HG03135 (cell line): ENCODE results near the gene EMC7.

Experiments
- ATAC-seq: cut with Tn5 transposase; IDR thresholded peaks from one replicate; pipeline ENCODE4 v1.9.1; 2021; ENCODE audit warnings: mild to moderate bottlenecking, moderate library complexity; ENCODE audit not compliant: unreplicated experiment

EMC7 gene

DNA sequence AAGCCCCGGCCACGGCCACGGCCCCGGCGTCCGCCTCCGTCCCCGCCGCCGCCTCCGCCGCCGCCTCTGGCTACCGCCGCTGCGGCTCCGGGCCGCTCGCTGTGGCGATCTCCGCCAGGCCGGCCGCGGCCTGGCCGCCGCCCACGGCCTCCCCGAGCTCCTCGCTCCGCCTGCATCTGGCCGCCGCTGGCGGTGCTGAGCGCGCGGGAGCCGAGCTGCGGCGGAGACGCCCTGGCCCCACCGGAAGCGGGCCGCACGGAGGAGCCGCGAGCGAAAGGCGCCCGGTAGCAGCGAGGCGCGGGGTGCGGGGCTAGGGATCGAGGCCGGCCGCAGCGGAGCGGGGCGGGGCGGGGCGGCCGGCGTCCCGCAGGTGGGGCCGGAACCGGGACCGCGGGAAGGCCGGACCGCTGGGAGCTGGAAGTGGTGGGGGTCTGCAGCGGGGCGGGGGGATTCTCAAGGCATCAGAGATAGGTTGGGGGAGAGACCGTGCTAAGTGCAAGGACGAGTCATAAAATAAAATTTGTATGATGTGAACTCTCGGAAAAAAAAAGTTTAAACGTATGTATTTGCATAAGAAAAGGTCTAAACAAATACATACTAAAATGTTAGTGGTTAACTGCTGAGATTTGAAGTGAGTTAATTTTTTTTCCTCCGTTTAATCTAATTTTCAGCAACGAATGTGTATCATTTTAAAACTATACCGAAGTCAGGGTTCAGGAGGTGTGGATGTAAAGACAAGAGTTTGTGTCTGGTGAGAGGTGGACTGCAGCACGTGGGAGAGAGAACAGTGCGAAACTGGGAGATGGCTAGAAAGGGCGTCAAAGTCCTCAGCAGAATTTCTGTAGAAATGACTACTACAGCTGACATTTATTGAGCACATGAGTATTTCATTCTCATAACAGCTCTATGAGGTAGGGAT is 62.5 kb downstream of the EMC7 start, which contains the start of gene AVEN:
TSS of gene AVEN (minus strand) at position 334 of the 919 bp plus-strand sequence. CDS start at position 176, 158 bp downstream.
- peak; percentile 42 for ATAC-seq

DNA sequence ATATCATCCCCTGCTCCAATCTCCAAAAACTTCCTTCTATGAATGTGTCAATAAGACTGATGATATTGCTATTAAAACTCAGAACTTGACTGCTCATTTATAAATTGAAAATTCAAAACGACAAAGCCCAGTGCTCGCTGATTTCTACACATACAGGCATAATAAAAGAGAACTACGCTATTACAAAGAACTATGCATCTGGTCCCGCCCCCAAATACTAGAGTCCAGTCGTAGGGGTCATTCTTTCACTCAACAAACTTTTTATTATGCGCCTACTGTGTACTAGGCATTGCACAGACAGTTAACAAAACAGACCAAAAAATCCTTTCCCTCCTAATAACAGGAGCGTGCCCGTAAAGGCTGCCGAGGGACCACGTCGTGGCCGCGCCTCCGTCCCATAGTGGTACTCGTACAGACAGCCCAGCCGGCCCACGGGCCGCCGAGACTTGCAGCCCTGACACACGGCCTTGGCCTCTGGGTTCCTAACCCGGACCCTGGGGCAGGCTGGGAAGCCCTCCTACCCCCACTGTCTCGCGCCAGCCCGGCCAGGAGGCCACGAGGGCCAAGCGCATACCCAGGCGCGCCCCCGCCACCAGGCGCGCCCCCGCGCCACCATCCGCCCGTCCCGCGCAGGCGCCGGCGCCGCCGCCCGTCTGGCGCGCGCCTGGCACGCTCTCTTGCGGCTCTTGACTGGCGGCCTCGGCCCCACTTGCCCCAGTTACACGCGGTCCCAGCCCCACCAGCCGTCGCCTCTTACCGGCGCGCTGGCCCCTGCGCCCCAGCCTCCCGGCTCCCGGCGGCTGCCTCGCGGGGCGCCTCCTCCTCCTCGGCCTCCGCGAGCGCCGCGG is 63.4 kb downstream of the EMC7 start:
- ATAC-seq: peak; percentile 58
